HG03520 (cell line): ENCODE measurements around the gene ACTL8.
"Not testable (repeated sequence)": the region's sequence is repeated elsewhere in the genome, so short reads cannot be mapped to it uniquely, and the experiment has no call there.

Experiments
- ATAC-seq: cut with Tn5 transposase; IDR thresholded peaks from one replicate; pipeline ENCODE4 v1.9.1; 2021; ENCODE audit warnings: mild to moderate bottlenecking, moderate library complexity; ENCODE audit not compliant: unreplicated experiment

The ACTL8 gene

GRCh38 chr1:17735348-17735747 is 19.8 kb upstream of the ACTL8 start:
- no peak for ATAC-seq

DNA sequence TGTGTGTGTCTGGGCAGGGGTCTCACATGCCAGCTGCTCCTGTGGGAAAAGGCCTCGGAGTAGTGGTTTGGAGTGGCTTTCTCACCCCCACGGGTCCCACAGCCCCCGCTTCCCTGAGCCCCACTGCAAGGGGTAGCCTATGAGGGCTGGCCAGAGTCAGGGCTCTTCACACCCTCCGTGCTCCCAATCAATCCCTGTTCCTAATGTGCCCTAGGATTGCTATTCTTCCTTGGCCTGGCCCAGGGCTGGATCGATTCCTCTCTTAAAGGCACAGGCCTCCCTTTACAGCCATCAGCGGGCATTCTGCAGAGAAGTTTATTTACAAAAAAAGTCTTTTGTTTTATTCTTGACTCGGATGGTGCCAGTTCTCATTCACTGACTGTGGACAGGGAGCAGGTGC is 19.3 kb upstream of the ACTL8 start:
- no peak for ATAC-seq

DNA sequence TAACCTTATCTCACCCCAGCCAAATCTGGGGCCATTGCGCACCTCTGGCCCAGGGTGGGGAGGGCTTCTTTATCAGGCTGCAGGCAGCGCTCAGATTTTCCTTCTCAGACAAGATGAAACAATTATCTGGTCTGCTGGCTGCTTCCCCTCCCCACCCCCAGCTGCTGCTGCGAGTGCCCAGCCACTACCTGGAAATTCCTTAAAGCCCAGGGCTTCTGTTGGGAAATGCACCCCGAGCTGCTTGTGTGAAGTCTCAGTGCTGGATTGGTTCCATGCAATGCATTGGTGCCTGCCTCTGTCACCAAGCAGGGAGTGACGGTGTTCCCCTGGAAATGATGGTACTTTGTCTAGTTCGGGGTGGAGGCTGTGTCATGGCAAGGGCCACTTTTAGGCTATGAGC is 18.5 kb upstream of the ACTL8 start:
- ATAC-seq: no peak

- ATAC-seq: no peak
Measured at GRCh38 chr1:17739050-17739449, 16.1 kb upstream of the ACTL8 start.

DNA sequence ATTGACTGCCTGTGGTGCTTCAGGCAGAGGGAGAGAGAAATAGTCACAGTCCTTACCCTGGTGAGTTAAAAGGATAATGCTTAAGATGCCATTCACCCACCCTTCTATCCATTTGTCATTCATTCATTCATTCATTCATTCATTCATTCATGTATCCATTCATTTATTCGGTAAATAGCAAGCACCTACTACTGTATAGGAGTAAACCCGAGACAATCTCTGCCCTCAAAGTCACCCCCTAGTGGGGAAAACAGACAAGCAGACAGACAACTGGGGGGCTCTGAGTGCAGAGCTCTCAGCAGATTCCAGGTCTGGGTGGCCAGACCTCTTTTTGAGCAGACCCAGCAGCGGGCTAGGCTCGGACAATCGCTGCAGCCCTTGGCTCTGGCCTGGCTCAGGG is 14.1 kb upstream of the ACTL8 start:
- ATAC-seq: no peak

DNA sequence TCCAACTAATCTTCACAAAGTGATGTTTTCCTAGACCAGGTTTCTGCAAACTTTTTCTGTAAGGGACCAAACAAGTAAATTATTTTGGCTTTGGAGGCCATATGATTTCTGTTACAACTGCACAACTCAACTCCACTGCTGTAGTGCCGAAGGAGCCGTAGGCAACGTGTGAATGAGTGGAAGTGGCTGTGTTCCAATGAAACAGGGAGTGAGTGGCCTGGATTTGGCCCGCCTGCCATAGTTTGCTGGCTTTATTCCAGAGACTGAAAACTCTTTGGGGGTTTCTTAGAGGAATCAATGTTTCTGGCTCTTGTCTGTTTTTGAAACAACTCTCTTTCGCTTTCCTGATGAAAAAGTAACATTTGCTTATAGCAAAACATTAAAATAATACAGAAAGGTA is 12.6 kb upstream of the ACTL8 start:
- ATAC-seq: no peak

- no peak for ATAC-seq
Measured at GRCh38 chr1:17743008-17743647, 12.0 kb upstream of the ACTL8 start.

DNA sequence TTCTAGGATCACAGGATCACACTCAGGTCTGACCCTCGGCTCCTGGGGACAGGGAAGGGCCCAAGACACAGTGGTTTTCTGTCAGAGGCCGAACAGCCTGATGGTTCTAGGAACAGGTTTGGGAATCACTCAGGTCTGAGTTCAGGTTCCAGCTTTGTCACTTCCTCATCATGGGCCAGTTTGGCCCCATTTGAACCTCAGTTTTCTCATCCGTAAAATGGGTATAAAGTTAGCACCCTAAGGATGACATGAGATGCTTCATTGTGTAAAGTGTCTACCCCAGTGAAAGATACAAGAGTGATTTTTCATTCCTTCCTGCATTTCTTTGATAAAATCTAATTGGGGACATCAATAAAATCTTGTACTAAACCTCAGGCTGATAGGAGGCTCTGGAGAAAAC is 11.2 kb upstream of the ACTL8 start:
- no peak for ATAC-seq

DNA sequence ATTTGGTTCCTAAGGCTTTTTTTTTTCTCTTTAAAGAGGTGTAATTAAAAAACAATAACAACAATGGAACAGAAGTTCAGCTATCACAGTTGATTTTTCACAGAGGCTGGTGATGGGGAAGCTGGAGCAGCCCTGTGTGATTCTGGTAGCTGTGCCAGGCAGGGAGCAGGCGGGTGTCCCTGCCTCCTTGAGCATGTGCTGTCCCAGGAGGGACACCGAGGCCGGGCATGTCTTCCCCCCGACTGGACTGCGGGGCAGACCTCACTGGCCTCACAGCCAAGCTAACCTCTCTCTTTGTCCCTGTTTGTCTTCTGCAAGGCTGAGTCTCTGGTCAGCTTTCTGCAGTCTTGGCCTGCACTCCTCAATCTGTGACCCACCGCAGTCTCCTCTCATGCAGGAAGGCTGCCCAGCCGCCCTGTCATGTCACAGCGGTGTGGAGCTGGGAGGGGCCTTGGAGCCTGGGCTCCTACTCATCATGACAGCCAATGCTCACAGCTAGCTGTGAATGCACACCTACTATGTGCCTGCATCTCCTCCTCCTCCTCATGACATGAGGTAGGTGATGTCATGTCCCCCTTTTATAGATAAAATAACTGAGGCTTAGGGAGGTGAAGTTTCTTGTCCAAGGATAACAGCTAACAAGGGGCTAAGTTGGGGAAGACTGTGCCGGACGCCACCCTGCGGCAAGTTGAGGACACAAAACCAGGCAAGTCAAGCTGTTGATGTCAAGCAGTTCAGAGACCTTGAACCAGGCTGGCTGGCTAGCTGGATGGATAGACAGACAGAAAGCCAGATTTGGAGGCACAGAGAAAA is 10.3 kb upstream of the ACTL8 start:
- no peak for ATAC-seq

- no peak for ATAC-seq
Measured at GRCh38 chr1:17745479-17745955, 9.6 kb upstream of the ACTL8 start.

DNA sequence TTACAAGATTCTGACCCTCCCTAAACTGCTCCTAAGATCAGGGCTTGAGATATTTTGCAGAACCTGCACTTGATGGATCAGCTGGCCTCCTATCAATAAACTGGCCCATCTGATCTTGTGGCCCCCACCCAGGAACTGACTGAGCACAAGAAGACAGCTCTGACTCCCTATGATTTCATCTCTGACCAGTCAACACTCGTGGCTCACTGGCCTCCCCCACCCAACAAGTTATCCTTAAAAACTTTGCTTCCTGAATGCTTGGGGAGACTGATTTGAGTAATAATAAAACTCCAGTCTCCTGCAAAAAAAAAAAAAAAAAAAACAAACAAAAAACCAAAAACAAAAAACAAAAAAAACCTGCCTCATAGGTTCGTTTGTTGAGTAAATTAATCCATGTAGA is 8.9 kb upstream of the ACTL8 start:
- ATAC-seq: not testable (repeated sequence)

- ATAC-seq: no peak
Measured at GRCh38 chr1:17746920-17747319, 8.2 kb upstream of the ACTL8 start.

GRCh38 chr1:17750333-17750732 is 4.8 kb upstream of the ACTL8 start:
- no peak for ATAC-seq

DNA sequence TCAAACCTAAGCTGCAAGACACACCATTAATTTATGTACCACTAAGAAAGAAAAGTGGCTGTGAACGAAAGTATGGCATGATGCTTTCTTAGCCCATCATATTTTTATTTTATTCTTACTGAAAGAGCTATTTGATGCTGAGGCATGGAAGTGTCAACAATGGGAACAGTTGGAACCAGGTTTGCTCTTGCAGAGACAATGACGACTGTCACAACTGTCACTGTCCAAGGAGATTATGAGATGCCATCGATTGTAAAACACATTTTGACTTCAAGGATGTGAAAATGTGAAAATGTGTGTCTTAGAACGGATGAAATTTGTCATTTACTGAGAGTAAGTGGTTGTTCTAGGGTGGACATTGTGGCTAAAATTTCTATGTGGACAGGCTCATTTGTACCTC is 2.8 kb upstream of the ACTL8 start:
- ATAC-seq: no peak

DNA sequence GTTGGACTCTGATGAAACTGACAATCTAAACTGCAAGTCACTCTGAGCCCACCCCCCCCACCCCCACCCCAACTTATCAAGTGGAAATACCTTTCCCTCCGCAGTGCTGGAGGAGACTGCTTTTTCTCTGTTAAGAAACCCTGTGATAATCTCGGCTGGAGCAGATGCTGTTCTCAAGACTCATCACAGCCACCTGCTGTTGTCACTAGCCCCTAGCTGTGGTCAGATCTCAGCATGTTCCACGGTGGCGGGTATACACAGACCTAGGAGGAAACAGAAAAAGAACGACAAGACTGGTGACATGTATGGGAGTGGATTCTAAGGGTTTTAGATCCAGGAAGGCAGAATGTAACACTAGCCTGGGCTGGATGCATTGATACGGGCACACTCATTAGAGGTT is 2.3 kb downstream of the ACTL8 start:
- ATAC-seq: no peak

GRCh38 chr1:17759114-17759513 is 4.0 kb downstream of the ACTL8 start:
- ATAC-seq: no peak

DNA sequence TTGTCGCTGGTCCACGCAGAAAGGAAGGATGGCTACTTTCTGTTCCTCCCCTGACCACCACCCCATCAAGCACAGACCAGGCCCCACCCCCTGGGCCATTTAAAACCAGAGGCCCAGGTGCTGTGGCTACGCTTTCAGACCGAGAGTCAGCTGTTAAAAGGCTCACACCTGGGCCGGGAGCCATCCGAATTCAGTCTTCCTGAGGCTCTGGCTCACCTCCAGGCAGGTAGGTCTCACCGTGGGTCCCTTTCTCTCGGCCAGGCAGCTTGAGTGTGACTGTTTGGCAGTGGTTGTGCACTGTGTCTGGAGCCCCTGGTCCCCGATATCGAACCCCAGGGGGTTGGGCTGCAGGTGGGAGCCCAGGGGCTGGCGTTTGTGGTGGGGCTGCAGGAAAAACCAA is 7.2 kb downstream of the ACTL8 start:
- ATAC-seq: no peak

GRCh38 chr1:17763417-17763816 is 8.3 kb downstream of the ACTL8 start:
- no peak for ATAC-seq

DNA sequence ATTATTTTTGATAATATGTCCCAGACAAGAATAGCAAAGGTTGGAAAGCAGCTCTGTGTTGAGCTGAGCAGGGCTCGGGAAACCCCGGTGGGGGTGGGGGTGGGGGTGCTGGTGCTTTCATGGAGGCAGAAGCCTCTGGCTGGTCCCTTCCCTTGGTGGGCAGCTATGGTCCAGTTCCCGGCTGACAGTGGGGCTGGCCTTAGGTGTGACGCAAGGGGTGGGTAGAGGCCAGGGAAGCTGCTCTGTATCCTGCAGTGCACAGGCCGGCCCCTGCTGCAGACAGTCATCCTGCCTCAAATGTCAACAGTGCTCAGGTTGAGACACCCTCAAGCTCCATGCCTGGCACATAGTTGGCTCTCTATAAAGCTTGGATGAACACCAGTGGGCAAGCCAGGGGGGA is 8.9 kb downstream of the ACTL8 start:
- no peak for ATAC-seq

DNA sequence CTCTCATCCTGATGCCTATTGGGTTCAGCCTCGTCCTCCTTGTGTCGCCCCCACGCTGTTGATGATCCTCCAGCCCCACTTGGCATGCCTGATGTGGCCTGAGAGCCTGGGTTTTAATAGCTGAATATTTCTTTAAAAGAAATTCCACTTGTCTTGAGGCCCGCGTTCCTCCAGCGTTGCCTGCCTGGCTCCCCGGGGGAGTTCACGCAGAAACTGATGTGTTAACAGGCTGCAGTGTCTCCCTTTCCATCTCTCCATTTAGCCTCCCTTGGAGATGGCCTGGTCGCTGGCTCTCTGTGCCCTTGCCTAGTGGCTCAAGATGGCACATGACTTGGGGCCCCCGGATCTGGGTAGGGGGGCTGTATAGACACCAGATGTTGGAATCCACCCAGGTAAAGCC is 9.5 kb downstream of the ACTL8 start:
- no peak for ATAC-seq

DNA sequence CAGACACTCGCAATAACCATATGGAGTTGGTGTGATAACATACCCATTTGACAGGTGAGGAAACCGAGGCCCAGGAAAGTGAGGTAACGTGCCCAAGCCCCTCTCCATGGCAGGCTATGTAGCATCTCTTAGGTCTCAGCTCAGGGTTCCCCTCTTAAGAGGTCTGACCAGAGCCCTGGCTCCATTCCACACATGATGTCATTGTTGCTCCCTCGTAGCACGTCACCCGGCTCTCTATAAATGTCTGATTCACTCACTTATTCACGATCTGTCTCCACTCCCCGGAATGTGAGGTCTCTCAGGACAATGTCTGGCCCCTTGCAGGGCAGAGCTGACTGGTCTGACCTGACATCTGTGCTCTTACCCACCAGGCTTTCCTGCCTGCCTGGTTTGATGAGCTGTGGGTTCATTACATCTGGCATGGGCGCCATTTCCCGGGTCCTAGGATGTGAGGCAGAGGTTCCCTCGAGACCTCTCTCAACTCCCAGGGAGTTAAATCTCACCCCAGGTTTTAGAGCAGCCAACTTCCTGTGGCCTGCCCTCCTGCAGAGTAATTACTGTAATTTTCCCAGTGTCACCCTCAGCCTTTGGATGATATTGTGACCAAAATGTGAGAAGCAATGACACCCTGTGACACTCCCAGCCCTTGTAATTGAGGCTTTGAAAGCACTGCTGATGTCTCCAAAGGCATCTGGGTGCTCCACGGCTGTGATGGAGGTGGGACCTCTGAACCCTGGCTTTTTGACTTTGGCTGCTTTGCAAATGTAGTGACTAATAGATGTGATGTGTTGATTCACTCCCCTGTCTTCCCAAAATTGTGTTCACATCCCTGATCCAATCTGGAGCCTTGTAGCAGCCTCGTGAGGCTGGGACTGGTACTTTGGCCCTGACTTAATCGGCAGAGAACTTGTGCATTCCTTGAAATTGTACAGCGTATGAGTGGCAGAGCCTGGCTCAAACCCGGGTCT is 10.6 kb downstream of the ACTL8 start:
- no peak for ATAC-seq
